HFFc6 (cell line): ENCODE results near the gene FBLN2. TPM values are rescaled to one million over a fixed set of nuclear protein-coding genes. Genes with fewer than 3 reads are reported as not detected.
A peak's percentile ranks its signal among the peaks of the same experiment; 100 is the strongest.

Experiments used
- DNase-seq: peaks from one replicate; pipeline ENCODE4 v3.0.0-alpha.2; 2018
- H3K27ac Mint-ChIP-seq: 2 replicates; pipeline ENCODE4 v1.8.0; 2020; ENCODE audit warnings: mild to moderate bottlenecking, mixed read lengths
- H3K27me3 Mint-ChIP-seq: 2 replicates; pipeline ENCODE4 v1.8.0; 2021; ENCODE audit warnings: mild to moderate bottlenecking, moderate library complexity, mixed read lengths; ENCODE audit not compliant: insufficient read depth
- H3K36me3 Mint-ChIP-seq: 2 replicates; pipeline ENCODE4 v1.8.0; 2021; ENCODE audit warnings: low read depth, mixed read lengths
- H3K4me1 Mint-ChIP-seq: 2 replicates; pipeline ENCODE4 v1.8.0; 2020; ENCODE audit warnings: low read depth, mixed read lengths
- H3K4me3 Mint-ChIP-seq: 2 replicates; pipeline ENCODE4 v1.8.0; 2020; ENCODE audit warnings: mild to moderate bottlenecking, moderate library complexity, mixed read lengths
- H3K9me3 Mint-ChIP-seq: 2 replicates; pipeline ENCODE4 v1.8.0; 2020; ENCODE audit warnings: mild to moderate bottlenecking, mixed read lengths
- total RNA-seq, 6 experiments: library from RNA; stranded (reverse); fragmentation: NEBNext Ultra II Directional; extraction: Animal tissue kit (Norgen Biotek cat#: 25700); gene quantifications; 2 replicates in 1 of 6; 3 replicates in 5 of 6; pipeline ENCODE4 v1.2.3, GENCODE V29; 2021
- TF ChIP-seq, protein P1 (sequence below): fragments of 200-600 bp; sonication (generic); IDR thresholded peaks from 2 replicates; pipeline ENCODE4 v1.5.0; 2021; ENCODE audit warnings: antibody characterized with exemption, mild to moderate bottlenecking

The FBLN2 gene
- total RNA-seq, 6 experiments from 2014 or later, result 55.7 to 84.5 (median 69.4) TPM

DNA sequence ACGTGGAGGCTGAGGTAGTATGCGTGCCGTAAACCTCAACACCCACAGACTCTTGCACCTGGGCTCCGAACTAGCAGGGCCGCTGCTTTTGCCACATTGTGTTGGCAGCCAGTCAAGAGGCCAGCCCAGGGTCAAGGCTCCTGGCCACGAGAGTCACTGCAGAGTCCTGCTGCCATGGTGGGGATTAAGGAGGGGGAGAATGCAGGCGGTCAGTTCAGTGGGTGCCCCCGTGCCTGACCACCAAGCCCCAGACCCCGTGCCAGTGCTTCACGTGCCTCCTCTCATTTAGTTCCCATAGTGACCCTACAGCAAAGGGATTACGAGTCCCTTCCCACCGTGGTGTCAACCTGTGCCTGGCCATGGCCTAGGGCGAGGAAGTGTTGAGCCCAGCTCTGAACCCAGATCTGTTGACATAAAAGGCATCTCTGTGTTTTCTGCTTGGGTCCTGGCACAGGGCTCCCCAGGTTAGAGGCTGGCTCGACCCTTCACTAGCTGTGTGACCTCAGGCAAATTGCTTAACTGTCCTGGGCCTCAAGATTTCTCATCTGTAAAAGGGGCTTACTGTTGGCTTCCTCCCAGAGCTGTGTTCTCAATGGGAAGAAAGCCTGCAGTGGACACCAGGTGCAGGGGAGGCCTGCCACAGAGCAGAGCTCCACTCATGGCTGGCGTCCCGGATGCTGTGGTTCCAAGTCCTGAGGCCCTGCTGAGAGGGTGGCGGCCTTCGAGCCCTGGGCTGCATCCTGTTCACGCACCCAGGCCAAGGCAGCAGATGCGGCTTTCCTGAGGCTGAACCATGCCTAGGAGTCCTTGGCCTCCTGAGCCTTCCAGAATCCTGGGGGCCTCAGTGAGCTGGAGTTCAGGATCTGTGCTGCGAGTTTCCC is 32.8 kb downstream of the FBLN2 start:
- H3K27ac Mint-ChIP-seq, result no peak overlapping the region

GRCh38 chr3:13582366-13583250 is 33.7 kb downstream of the FBLN2 start:
- H3K27me3 Mint-ChIP-seq, result no peaks in the 10 kb centered on the region; the same call in 1 of the 2 replicates
- H3K36me3 Mint-ChIP-seq, result no peaks in the 10 kb centered on the region
- H3K4me3 Mint-ChIP-seq, result no peak overlapping the region
- TF ChIP-seq, protein P1, sequence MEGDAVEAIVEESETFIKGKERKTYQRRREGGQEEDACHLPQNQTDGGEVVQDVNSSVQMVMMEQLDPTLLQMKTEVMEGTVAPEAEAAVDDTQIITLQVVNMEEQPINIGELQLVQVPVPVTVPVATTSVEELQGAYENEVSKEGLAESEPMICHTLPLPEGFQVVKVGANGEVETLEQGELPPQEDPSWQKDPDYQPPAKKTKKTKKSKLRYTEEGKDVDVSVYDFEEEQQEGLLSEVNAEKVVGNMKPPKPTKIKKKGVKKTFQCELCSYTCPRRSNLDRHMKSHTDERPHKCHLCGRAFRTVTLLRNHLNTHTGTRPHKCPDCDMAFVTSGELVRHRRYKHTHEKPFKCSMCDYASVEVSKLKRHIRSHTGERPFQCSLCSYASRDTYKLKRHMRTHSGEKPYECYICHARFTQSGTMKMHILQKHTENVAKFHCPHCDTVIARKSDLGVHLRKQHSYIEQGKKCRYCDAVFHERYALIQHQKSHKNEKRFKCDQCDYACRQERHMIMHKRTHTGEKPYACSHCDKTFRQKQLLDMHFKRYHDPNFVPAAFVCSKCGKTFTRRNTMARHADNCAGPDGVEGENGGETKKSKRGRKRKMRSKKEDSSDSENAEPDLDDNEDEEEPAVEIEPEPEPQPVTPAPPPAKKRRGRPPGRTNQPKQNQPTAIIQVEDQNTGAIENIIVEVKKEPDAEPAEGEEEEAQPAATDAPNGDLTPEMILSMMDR, result no peak
- DNase-seq, result no peak
- H3K9me3 Mint-ChIP-seq, result no peaks in the 10 kb centered on the region
- H3K27ac Mint-ChIP-seq, result no peak overlapping the region
- H3K4me1 Mint-ChIP-seq, result peaks cover 24% of the 10 kb centered on the region

More for the DNA sequence above, 32.8 kb downstream of the FBLN2 start:
- DNase-seq, result no peak
- no peaks in the 10 kb centered on the region for H3K9me3 Mint-ChIP-seq
- no peaks in the 10 kb centered on the region for H3K36me3 Mint-ChIP-seq
- H3K4me1 Mint-ChIP-seq, result peaks cover 24% of the 10 kb centered on the region
- TF ChIP-seq, protein P1, result no peak
- H3K4me3 Mint-ChIP-seq, result no peak overlapping the region
- H3K27me3 Mint-ChIP-seq, result no peaks in the 10 kb centered on the region; the same call in 1 of the 2 replicates

DNA sequence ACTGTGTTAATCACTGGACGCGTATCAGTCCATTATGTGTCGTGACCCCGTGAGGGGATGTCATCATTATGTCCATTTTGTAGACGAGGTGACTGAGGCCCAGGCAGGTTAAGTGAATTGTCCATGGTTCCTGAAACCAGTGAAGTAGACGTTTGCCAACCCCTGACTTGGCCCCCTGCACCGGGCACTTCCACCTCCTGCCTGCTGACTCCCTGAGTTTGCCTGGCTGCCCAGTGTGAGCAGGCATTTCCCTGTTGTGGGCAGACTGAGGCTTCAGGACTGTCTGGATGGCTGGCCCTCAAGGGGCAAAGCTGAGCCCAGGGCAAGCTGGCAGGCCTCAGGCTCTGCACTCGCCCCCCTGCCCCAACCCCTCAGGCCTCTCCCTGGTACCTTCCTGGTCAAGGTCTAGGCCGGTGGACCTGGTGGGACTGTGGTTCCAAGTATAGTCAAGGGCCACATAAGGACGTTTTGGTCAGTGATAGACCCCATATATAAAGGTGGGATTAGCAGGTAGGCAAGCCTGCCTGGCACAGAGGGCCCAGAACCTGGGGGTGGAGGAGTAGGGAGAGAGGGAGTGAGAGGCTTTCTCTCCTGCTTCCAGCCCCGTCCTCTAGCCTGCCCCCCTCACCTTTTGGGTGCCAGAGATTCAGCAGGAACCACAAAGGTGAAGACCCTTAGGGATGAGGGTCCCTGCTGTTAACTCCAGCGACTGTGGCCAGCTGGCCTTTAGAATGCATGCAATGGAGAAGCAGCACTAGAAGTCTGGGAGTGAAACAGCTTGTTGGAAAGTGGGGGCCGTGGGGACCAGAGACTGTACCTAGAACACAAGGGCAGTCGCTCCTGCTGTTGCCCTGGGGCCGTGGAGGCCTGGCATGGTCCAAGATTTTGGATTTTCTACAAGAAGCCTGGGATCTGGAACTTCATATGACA is 34.6 kb downstream of the FBLN2 start:
- no peak overlapping the region for H3K27ac Mint-ChIP-seq

DNA sequence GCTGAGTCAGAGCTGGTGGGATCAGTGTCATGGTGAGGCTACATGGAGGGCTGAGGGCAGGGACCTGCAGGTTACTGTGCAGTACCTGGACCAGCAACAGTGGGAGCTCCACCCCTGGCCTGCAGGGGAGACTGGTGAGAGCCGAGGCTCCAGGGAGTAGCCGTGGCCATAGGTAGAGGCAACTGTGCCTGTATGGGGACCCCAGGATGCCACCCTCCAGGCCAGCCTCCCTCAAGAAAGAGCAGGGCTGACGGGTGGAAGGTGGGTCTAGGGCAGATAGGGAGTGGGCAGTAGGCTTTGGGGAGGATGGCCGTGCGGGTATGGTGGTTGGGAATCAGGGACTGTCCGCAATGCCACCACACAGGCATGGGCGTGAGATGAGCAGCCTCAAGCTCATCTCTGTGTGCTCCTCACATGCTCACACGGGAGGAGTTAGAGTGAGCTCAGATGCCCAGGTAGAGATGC is 35.5 kb downstream of the FBLN2 start:
- H3K27me3 Mint-ChIP-seq, result no peaks in the 10 kb centered on the region; the same call in 1 of the 2 replicates
- H3K4me1 Mint-ChIP-seq, result peaks cover 15% of the 10 kb centered on the region
- no peaks in the 10 kb centered on the region for H3K9me3 Mint-ChIP-seq
- TF ChIP-seq, protein P1, result 0 out of 2 replicates have a peak, but pooled peaks have one; percentile 12
- no peak overlapping the region for H3K27ac Mint-ChIP-seq
- no peaks in the 10 kb centered on the region for H3K36me3 Mint-ChIP-seq
- H3K4me3 Mint-ChIP-seq, result no peak overlapping the region
- DNase-seq, result no peak

More for the DNA sequence above, 34.6 kb downstream of the FBLN2 start:
- TF ChIP-seq, protein P1, result no peak
- Mint-ChIP-seq H3K9me3 (no peaks in the 10 kb centered on the region), H3K36me3 (no peaks in the 10 kb centered on the region), H3K4me1 (peaks cover 24% of the 10 kb centered on the region), H3K4me3 (no peak overlapping the region), H3K27me3 (no peaks in the 10 kb centered on the region; the same call in 1 of the 2 replicates)
- DNase-seq, result no peak
